ENCODE data around the gene BUD23.

DNA sequence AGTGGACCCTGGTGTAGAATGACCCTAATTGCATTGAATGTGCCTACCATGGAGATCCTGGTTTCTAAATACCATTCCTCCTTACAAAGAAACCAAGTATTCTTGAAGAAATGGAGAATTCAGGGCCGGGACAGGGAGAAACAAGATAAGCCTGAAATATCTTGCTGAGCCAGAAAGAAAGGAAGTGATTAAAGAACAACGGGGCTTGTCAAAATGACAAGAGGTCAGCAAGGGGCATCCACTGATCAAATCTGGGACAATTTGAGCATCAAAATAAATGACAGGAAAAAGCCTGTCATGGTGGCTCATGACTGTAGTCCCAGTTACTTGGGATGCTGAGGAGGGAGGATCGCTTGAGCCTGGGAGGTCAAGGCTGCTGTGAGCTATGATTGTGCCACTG, 47.1 kb downstream of the BUD23 start:
- no peak for TF ChIP-seq CTCF (IDR thresholded peaks at IDR 0.05)
- no peak for TF ChIP-seq POLR2AphosphoS5 (IDR thresholded peaks at IDR 0.05; ENCODE audit: low read depth, low read length)
- TF ChIP-seq, protein P1, sequence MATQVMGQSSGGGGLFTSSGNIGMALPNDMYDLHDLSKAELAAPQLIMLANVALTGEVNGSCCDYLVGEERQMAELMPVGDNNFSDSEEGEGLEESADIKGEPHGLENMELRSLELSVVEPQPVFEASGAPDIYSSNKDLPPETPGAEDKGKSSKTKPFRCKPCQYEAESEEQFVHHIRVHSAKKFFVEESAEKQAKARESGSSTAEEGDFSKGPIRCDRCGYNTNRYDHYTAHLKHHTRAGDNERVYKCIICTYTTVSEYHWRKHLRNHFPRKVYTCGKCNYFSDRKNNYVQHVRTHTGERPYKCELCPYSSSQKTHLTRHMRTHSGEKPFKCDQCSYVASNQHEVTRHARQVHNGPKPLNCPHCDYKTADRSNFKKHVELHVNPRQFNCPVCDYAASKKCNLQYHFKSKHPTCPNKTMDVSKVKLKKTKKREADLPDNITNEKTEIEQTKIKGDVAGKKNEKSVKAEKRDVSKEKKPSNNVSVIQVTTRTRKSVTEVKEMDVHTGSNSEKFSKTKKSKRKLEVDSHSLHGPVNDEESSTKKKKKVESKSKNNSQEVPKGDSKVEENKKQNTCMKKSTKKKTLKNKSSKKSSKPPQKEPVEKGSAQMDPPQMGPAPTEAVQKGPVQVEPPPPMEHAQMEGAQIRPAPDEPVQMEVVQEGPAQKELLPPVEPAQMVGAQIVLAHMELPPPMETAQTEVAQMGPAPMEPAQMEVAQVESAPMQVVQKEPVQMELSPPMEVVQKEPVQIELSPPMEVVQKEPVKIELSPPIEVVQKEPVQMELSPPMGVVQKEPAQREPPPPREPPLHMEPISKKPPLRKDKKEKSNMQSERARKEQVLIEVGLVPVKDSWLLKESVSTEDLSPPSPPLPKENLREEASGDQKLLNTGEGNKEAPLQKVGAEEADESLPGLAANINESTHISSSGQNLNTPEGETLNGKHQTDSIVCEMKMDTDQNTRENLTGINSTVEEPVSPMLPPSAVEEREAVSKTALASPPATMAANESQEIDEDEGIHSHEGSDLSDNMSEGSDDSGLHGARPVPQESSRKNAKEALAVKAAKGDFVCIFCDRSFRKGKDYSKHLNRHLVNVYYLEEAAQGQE (IDR thresholded peaks at IDR 0.05; ENCODE audit: insufficient read depth in 1 of 2, low read depth in 2 of 2, low read length in 1 of 2) = no peak
- TF ChIP-seq SIN3A (IDR thresholded peaks at IDR 0.05; ENCODE audit: borderline replicate concordance, insufficient read depth, low read depth, low read length) = no peak
- no peak for TF ChIP-seq TCF7L2 (IDR thresholded peaks at IDR 0.05; ENCODE audit: low read depth, low read length)

All from Panc1 (cell line).